OCI-M2 (cell line): Measurements from ENCODE around the gene MGAT1.
"Not testable (repeated sequence)": the region's sequence is repeated elsewhere in the genome, so short reads cannot be mapped to it uniquely, and the experiment has no call there.

ENCODE experiments used
- DNase-seq: peaks from one replicate; lab custom pipeline; 2025; ENCODE audit not compliant: unreplicated experiment; lab: John Stamatoyannopoulos, UW

The MGAT1 gene

DNA sequence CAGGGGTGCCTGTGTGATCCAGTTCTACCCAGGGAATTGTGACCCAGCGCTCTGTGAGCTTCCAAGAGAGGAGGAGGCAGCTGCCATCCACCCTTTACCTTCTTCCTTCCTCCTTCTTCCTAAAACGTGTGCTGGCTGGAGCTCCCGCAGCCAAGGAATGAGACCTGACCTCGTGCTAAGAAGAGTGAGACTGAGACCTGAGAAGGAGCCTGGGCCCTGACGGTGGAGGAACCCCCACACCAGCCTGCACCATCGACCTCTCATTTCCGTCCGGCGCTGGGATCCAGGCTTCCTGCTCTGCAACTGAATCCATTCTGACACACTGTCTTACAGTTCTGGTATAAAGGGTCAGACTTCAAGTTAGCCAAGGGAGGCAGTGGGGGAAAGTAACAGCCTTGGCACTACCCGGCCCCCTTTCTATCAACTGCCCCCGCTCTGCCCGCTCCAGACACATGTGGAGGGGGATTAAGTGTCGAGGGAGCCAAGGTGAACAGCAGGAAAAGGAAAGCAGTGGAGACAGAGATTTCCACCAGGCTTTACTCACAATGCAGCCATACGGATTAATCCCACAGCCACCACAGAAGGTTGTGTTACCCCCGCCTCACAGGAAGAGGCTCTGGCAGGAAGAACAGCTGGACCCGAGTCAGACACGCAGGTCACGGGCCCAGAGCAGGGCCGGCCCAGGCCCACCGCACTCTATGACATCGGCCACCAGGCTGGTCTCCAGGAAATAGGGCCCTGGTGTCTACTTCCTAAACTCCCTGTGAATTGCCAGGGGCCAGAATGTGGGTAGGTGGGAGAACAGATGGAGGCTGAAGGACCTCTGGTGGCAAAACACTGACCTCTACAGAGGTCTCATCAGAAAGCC is 15.8 kb downstream of the MGAT1 start:
- DNase-seq, result no peak

GRCh38 chr5:180785794-180786221 is 16.8 kb downstream of the MGAT1 start:
- DNase-seq, result no peak

DNA sequence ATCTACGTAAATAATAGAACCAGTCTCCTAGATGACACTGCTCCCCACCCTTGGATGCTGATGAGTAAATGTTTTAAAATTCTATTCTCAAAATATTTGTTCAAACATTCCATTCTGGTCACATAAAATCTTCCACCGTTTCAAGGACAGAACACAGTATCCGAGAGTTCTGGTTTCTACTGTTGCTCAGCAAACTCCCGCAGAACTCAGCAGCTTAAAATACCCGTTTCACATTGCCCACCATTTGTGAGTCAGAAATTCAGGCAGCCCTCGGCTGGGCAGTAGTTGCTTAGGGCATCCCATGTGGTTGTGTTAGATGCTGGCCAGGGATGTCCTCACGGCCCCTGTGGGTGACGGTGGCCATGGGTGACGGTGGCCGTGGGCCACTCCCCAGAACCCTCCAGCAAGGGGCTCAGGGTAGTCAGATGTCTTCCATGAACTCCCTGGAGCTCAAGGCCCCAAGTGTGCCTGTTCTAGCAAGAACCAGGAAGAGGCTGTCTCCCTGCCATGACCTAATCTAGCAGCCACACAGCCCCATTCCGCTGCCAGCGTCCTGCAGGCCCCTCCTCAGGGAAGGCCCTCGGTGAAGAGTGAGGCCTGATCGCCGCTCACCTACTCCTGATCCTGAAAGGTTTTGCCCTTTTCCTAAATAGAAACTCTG is 17.4 kb downstream of the MGAT1 start:
- DNase-seq, result no peak

DNA sequence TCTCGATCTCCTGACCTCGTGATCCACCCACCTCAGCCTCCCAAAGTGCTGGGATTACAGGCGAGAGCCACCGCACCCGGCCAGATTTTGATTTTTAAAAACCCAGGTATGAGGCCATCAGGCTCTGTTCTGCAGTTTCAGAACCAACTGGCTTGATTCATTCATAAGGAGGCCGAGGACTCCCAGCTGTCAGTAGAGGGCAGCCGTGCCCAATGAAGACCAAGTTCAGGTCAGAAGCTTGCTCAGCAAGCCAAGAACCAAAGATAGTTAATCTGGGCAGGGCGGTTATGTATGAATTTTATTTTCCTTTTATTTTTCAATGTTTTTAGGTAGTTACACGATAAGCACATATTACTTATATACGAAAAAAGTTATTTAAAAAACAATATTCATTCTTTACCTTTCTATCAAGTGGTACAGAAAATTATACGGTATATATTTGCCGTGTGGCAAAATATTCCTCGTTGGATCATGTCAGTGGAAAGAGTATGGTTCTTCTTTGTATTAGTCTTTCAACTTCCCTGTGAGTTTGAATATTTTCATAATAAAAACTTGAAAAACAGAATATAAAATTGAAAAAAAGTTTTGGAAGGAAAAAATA is 18.0 kb downstream of the MGAT1 start:
- DNase-seq, result no peak

- DNase-seq, result no peak
Observed at GRCh38 chr5:180783340-180784052, 19.1 kb downstream of the MGAT1 start.

GRCh38 chr5:180782748-180783147 is 19.9 kb downstream of the MGAT1 start:
- DNase-seq, result no peak

DNA sequence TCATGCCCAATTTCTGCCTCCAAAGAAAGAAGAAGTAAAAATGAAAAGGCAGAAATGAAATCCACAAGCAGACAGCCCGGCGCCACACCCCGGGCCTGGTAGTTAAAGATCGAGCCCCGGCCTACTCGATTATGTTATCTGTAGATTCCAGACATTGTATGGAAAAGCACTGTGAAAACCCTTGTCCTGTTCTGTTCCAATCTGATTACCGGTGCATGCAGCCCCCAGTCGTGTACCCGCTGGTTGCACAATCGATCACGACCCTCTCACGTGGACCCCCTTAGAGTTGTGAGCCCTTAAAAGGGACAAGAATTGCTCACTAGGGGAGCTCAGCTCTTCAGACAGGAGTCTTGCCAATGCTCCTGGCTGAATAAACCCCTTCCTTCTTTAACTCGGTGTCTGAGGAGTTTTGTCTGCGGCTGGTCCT is 20.7 kb downstream of the MGAT1 start:
- DNase-seq, result peak; percentile 56

DNA sequence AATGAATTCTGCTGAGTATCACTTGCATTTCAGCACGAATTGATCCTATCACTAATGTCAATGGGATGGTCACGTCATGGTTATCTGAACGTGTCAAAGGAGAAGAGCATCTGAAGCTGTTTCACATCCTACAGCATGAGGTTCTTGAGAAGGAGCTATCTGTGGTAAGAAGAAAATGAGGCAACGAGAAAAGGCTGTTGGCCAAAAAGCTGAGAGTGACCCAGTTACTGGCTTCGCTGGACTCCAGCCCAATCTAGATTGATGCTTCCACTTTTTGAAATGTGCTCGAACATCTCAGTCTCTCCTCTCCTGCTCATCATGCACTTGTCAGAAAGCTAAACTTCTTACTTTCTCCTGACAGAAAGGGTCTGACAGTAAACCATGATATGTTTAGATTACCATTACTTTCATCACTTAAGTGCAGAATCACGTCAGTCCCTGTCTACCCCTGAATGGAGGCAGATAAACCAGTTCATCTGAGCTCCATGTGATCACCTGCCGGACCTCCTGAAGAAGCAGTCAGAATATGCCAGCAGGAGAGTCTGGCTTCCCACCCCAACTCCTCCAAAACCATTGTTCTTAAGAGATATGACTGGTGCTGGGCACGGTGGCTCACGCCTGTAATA is 22.5 kb downstream of the MGAT1 start:
- no peak for DNase-seq

GRCh38 chr5:180777475-180777874 is 25.1 kb downstream of the MGAT1 start:
- no peak for DNase-seq

- no peak for DNase-seq
Observed at GRCh38 chr5:180776376-180776775, 26.2 kb downstream of the MGAT1 start.

DNA sequence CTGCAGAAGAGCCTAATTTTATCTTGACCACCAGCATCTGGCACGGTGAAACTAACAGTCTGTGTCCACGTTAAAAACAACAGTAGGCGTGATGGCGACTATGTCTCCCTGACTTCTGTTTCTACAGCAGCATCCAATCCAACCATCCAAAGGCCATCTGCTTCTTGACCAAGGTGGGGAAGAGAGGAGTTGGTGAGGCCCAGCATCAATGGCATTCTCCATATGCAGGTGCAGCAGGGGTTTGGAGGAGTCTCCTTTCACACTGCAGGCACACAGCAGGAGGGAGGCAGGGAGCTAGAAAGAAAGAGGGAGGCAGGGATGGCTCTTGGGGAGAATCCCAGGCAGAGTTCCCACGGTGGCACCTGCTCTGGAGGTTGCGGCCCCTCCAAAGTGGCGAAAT is 27.0 kb downstream of the MGAT1 start:
- no peak for DNase-seq

- no peak for DNase-seq
Observed at GRCh38 chr5:180771839-180772238, 30.8 kb downstream of the MGAT1 start.

DNA sequence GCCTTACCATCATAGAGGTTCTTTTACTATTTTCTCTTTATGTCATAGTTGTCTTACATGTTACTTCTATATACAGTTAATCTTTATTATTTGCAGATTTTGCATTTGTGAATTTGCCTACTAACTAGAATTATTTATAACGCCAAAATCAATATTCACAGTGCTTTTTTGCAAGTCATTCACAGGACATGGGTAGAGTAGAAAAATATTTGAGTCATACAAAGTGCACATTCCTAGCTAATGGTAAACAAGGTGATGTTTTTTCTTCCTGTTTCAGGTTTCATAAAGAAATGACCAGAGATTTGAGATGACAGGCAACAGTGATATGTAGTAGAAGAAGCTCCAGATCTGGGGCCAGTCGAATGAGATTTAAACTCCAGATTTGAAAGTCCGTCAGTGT is 32.8 kb downstream of the MGAT1 start:
- no peak for DNase-seq

DNA sequence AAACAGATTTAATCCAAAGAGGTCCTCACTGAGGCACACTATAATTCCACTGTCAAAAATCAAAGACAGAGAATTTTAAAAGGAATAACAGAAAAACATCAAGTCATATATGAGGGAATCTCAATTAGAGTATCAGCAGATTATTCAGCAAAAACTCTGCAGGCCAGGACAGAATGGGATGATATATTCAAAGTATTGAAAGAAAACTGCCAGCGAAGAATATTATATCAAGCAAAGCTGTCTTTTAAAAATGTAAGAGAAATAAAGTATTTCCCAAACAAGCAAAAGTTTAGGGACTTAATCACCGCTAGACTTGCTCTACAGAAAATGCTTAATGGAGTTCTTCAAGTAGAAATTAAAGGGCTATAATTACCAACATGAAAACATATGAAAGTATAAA is 47.0 kb downstream of the MGAT1 start:
- DNase-seq, result no peak

GRCh38 chr5:180744253-180744652 is 58.4 kb downstream of the MGAT1 start:
- DNase-seq, result no peak

GRCh38 chr5:180742727-180743126 is 59.9 kb downstream of the MGAT1 start:
- no peak for DNase-seq

DNA sequence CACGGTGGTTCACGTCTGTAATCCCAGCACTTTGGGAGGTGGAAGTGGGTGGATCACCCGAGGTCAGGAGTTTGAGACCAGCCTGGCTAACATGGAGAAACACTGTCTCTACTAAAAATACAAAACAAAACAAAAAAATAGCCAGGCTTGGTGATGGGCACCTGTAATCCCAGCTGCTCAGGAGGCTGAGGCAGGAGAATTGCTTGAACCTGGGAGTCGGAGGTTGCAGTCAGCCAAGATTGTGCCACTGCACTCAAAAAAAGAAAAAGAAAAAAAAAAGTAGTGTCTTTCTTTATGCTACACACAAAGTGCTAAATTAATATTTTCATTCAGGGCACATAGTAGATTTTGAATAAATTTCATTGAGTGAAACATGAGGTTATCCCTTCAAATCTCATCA is 61.7 kb downstream of the MGAT1 start:
- DNase-seq, result not testable (repeated sequence)

DNA sequence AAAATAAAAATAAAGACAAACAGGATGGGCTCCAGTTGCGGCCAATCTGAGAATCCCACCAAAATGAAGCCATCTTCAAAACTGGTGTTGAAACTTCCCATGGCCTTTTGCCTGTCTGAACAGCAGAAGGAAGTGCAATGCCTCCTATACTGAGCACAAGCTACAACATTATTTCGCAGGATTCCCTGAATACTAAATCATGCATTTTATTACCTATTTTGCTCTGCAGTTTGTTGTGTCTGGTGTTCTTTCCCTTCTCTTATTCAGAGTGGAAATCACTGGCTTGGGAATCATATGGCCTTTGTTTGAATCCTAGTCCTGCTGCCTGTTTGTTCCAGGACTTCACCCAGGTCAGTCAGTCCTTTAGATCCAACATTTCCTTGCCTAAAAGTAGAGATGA is 62.6 kb downstream of the MGAT1 start, which contains the start of gene OR2Y1:
OR2Y1 (minus strand) TSS at position 101 of the 400 bp plus-strand sequence; CDS start at position 101, 0 bp downstream.
- no peak for DNase-seq

- DNase-seq, result no peak
Observed at GRCh38 chr5:180739271-180739670, 63.3 kb downstream of the MGAT1 start.

DNA sequence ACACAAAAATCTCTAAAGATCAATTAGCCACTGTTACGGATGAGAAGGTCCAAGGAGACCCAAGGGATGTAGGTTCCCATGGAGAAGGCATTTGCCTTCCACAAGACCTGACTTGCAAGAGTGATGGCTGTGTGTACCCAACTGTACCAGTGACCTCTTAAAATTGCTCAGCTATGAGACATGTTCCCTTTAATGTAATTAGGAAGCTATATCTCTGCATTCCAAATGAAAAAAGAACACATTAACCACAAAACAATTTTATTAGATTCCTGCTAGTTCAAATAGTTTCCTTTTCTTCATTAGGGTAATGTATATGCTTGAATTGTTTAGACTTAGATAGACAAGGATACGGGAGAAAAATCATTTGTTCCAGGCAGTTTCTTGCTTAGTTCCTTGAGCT is 66.1 kb downstream of the MGAT1 start:
- no peak for DNase-seq
